Fibroblast of skin of back (primary cell): ENCODE results near the gene GOLPH3.
"Not testable (repeated sequence)": the region's sequence is repeated elsewhere in the genome, so short reads cannot be mapped to it uniquely, and the experiment has no call there.

Experiments used
- DNase-seq: peaks from one replicate; pipeline ENCODE4 v3.0.0-alpha.2; 2013

Gene GOLPH3

DNA sequence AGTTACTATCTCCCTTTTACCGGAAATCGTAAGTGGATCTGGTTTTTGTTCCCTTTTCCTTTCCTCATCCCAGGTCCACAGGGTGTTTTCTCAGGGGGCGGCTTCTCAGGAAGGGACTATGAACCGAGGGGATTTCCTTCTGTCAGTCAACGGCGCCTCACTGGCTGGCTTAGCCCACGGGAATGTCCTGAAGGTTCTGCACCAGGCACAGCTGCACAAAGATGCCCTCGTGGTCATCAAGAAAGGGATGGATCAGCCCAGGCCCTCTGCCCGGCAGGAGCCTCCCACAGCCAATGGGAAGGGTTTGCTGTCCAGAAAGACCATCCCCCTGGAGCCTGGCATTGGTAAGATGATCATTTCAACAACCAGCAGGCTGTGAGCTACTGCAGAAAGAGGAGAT is 75.8 kb downstream of the GOLPH3 start:
- DNase-seq = no peak

DNA sequence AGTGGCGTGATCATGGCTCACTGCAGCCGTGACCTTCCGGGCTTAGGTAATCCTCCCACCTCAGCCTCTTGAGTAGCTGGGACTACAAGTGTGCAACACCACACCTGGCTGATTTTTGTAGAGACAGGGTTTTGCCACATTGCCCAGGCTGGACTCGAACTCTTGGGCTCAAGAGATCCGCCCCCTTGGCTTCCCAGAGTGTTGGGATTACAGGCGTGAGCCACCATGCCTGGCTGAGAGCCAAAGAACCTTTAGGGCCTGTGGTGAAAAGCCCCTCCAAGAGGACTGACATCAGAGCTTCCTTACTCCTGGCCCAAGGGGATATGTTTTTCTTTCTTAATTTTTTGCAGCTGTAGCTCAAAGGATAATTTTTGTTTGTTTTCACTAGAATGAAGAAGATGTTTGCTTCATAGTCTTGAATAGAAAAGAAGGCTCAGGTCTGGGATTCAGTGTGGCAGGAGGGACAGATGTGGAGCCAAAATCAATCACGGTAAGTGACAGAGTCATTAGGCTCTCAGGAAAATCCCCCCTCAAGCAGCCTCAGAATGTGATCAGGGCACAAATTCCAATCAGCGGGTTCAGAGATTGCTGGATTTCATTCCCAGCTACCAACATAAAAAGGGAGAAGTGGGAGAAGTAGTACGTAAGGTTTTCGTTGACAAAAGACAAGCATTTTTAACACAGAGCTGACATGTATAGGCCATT is 77.1 kb downstream of the GOLPH3 start:
- peak; percentile 38 for DNase-seq

DNA sequence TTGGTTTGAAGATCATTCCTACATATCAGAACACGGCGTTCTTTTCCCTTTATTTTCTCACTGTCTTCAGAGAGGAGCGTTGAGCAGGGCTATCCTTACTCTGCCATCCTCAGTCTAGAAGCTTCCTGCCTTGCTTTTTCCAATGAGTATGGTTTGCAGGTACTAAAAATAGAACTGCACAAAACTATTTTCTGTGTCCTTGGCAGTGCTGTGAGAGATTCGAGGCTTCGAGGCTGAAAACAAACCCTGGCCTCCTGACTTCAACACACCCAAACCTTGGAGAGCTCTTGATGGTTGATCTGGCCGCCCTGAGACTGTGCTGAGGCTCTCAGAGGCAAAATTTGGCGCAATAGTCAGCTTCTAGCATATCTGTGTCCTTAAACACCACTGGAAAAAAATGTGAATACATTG is 78.9 kb downstream of the GOLPH3 start:
- DNase-seq = no peak

DNA sequence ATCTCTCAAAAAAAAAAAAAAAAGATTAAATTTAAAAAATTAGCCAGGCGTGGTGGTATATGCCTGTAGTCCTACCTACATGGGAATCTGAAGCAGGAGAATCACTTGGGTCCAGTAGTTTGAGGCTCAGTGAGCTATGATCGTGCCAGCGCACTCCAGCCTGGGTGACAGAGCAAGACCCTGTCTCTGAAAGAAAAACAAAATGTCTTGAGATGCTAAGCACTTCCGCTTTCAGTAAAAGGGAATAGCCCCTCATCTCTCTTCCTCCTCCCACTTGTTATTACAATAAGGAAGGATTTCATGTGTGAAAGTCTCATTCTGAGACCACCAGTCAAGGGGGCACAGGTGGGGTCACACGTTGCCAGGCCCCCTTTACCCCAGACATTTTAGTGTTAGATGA is 79.4 kb downstream of the GOLPH3 start:
- DNase-seq = no peak

DNA sequence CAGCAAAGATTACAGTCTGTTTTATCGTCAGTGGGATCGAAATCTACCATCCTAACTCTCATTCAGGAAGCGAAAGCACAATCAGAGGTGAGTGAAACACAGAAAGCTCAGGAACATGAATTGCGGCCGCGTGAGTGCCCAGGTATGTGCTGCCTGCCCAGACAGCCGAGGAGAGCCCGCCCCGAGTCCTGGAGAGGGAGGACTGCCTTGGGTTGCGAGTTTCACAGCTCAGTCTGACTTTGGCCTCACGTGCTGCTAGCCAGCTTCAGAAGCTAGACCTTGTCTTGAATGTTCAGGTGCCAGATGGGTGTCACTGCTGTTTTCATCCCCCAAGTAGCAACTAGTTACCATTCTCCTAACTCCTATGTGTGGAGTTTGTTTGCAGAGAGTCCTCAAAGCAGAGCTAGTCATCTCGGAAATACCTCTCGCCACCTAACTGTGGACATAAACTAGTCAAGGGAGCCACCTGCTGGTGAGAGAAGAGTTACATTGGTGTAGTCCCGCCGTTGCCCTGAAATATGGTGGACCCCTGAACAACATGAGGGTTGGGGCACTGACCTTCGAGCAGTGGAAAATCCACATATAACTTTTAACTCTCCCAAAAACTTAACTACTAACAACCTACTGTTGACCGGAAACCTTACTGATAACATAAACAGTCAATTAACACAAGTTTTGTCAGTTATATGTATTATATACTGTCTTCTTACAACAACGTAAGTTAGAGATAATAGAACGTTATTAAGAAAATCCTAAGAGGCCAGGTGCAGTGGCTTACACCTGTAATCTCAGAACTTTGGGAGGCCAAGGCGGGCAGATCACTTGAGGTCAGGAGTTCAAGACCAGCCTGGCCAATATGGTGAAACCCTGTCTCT is 80.9 kb downstream of the GOLPH3 start:
- peak; percentile 74 for DNase-seq

DNA sequence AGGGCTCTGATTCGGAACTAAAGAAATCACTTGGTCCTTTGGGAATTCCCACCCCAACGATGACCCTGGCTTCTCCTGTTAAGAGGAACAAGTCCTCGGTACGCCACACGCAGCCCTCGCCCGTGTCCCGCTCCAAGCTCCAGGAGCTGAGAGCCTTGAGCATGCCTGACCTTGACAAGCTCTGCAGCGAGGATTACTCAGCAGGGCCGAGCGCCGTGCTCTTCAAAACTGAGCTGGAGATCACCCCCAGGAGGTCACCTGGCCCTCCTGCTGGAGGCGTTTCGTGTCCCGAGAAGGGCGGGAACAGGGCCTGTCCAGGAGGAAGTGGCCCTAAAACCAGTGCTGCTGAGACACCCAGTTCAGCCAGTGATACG is 83.4 kb downstream of the GOLPH3 start:
- DNase-seq = no peak

DNA sequence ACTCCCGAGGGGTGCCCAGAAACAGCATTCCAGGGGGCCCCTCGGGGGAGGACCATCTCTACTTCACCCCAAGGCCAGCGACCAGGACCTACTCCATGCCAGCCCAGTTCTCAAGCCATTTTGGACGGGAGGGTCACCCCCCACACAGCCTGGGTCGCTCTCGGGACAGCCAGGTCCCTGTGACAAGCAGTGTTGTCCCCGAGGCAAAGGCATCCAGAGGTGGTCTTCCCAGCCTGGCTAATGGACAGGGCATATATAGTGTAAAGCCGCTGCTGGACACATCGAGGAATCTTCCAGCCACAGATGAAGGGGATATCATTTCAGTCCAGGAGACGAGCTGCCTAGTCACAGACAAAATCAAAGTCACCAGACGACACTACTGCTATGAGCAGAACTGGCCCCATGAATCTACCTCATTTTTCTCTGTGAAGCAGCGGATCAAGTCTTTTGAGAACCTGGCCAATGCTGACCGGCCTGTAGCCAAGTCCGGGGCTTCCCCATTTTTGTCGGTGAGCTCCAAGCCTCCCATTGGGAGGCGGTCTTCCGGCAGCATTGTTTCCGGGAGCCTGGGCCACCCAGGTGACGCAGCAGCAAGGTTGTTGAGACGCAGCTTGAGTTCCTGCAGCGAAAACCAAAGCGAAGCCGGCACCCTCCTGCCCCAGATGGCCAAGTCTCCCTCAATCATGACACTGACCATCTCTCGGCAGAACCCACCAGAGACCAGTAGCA is 83.9 kb downstream of the GOLPH3 start:
- no peak for DNase-seq

DNA sequence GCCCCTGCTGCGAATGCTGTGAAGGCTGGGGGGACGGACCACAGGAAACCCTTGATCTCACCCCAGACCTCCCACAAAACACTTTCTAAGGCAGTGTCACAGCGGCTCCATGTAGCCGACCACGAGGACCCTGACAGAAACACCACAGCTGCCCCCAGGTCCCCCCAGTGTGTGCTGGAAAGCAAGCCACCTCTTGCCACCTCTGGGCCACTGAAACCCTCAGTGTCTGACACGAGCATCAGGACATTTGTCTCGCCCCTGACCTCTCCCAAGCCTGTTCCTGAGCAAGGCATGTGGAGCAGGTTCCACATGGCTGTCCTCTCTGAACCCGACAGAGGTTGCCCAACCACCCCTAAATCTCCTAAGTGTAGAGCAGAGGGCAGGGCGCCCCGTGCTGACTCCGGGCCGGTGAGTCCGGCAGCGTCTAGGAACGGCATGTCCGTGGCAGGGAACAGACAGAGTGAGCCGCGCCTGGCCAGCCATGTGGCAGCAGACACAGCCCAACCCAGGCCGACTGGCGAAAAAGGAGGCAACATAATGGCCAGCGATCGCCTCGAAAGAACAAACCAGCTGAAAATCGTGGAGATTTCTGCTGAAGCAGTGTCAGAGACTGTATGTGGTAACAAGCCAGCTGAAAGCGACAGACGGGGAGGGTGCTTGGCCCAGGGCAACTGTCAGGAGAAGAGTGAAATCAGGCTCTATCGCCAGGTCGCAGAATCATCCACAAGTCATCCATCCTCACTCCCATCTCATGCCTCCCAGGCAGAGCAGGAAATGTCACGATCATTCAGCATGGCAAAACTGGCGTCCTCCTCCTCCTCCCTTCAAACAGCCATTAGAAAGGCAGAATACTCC is 84.7 kb downstream of the GOLPH3 start:
- DNase-seq = no peak

DNA sequence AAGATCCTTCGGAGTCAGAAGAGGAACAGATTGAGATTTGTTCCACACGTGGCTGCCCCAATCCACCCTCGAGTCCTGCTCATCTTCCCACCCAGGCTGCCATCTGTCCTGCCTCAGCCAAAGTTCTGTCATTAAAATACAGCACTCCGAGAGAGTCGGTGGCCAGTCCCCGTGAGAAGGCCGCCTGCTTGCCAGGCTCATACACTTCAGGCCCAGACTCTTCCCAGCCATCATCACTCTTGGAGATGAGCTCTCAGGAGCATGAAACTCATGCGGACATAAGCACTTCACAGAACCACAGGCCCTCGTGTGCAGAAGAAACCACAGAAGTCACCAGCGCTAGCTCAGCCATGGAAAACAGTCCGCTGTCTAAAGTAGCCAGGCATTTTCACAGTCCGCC is 85.9 kb downstream of the GOLPH3 start:
- no peak for DNase-seq

DNA sequence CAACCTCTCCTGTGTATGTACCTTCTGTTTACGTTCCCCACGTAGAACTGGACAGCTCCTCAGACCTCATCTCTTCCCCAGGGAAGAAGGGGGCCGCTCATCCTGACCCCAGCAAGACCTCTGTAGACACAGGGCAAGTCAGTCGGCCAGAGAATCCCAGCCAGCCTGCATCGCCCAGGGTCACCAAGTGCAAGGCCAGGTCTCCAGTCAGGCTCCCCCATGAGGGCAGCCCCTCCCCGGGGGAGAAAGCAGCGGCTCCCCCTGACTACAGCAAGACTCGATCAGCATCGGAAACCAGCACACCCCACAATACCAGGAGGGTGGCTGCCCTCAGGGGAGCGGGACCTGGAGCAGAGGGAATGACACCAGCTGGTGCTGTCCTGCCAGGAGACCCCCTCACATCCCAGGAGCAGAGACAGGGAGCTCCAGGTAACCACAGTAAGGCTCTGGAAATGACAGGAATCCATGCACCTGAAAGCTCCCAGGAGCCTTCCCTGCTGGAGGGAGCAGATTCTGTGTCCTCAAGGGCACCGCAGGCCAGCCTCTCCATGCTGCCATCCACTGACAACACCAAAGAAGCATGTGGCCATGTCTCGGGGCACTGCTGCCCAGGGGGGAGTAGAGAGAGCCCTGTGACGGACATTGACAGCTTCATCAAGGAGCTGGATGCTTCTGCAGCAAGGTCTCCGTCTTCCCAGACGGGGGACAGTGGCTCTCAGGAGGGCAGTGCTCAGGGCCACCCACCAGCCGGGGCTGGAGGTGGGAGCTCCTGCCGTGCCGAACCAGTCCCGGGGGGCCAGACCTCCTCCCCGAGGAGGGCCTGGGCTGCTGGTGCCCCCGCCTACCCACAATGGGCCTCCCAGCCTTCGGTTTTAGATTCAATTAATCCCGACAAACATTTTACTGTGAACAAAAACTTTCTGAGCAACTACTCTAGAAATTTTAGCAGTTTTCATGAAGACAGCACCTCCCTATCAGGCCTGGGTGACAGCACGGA is 86.7 kb downstream of the GOLPH3 start:
- DNase-seq = no peak

DNA sequence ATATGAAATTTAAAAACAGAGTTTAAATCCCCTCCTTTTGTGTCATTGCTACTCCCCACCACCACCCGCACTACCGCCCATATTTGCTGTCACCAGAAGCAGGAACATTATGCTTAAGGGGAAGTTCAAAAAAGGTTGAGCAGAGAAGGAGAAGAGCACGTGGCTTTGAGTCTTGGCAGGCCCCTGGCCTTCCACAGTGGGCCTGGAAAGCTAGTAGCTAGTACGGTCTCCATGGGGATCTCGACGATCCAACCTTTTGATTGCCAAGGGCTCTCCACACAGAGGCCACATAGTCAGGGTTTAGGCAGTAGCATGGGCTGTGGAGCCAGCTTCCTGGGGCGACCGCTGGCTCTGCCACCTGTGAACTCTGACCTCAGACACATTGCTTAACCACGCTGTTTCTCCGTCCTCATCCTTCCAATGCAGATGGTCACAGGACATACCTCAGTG is 90.1 kb downstream of the GOLPH3 start:
- no peak for DNase-seq

DNA sequence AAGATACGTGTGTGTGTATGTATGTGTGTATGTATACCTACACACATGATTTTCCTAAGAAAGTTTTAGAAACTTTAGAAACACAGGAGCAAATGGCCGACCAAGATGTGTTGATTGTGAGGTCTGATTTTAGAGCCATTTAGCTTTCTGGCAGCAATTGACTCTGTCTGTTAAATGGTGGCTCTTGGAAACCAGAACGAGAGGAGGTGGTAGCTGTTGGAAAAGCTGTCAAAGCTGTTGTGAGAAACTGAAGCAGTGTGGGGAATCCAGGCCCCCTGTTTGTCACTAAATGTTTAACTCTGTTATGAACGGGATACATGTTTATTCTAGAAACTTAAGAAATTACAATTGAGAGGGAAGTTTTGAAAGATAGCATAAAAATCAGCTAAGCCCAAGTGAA is 91.4 kb downstream of the GOLPH3 start:
- DNase-seq = no peak

DNA sequence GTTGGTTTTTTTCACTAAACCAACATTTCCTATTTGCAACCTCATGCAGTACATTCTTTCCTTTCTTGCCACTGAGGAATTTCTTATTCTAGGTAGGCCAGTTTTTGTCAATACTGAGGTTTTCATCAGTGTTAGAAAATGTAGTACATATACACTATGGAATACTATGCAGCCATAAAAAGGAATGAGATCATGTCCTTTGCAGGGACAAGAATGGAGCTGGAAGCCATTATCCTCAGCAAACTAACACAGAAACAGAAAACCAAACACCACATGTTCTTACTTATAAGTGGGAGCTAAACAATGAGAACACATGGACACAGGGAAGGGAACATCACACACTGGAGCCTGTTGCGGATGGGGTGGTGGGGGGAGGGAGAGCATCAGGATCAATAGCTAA is 93.6 kb downstream of the GOLPH3 start:
- not testable (repeated sequence) for DNase-seq

DNA sequence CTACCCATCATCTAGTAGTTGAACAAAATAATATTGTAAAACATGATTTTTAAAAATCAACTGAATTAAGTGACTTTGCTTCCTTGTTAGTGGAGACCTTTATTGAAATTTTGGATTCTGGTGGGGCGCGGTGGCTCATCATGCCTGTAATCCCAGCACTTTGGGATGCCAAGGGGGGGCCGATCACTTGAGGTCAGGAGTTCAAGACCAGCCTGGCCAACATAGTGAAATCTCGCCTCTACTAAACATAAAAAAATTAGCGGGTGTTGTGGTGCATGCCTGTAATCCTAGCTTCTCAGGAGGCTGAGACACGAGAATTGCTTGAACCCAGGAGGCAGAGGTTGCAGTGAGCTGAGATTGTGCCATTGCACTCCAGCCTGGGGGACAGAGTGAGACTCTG is 95.3 kb downstream of the GOLPH3 start:
- DNase-seq = not testable (repeated sequence)

DNA sequence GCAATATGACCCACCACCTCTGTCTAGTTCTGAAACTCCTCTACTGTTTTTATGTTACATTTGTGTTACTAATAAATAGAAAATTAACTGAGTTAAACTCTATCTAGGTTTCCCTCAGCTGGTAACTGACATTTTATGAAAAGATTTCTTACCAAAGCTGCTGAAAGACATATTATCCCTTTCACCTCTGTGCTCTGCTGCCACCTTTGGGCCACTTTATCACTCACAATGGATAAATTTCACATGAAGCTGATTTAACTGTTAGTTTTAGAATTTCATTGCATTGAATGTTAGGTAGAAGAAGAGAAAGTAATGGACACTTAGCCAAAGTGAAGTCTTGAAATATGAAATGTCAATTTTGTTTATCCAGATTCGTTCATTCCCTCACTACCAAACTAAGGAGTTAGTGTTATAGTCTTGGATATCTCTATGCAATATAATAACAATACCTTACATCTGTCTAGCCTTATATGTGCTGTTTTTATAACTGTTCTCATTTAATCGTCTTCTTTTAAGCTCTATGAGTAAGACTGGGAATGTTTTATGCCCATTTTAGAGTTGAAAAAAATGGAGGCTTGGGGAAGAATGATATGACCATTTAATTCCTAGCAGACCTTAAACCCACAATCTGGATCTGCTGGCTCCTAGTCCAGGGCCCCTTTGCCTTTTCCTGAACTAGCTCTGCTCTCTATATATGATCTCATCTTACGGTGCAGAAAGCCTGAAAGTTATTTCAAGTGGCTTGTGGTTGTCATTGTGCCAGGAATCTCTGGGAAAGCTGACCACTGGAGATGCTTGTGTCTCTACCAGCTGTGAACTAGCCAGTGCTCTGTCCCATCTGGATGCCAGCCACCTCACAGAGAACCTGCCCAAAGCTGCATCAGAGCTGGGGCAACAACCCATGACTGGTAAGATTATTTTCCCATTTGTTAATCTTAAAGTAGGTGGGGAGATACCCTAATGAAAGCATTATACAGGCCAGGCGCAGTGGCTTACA is 97.1 kb downstream of the GOLPH3 start:
- DNase-seq = peak; percentile 55
